Vagina (tissue), 2 donors: ENCODE measurements around the gene SLCO2B1. TPM values are rescaled to one million over a fixed set of nuclear protein-coding genes. Genes with fewer than 3 reads are reported as not detected.

Source experiments
- DNase-seq, 2 donors: peaks; one replicate each; pipeline ENCODE4 v3.0.0-alpha.2; 2017; ENCODE audit errors: extremely low spot score in 2 of 2
- H3K27ac ChIP-seq: fragments of 200-600 bp; sonication (generic); one replicate; pipeline ENCODE4 v1.5.1; 2019
- H3K27me3 ChIP-seq: fragments of 200-600 bp; sonication (generic); one replicate; pipeline ENCODE4 v1.5.1; 2019
- H3K36me3 ChIP-seq, 2 donors: fragments of 200-600 bp; sonication (generic); one replicate each; pipeline ENCODE4 v1.5.1; 2017 to 2019
- H3K4me1 ChIP-seq: fragments of 200-600 bp; sonication (generic); one replicate; pipeline ENCODE4 v1.5.1; 2019
- H3K4me3 ChIP-seq, 2 donors: fragments of 200-600 bp; sonication (generic); 1 replicate in 1 of 2; 2 replicates in 1 of 2; pipeline ENCODE4 v1.5.1; 2016 to 2019
- H3K9me3 ChIP-seq: fragments of 200-600 bp; sonication (generic); one replicate; pipeline ENCODE4 v1.5.1; 2019
- POLR2A ChIP-seq, 2 donors: fragments of 450-650 bp; IDR thresholded peaks; one replicate each; pipeline ENCODE4 v1.6.1; 2017; ENCODE audit warnings: antibody characterized with exemption in 2 of 2, mild to moderate bottlenecking in 2 of 2, moderate library complexity in 2 of 2
- POLR2AphosphoS5 ChIP-seq, 2 donors: sonication (generic); formaldehyde crosslinking; IDR thresholded peaks; one replicate each; pipeline ENCODE4 v1.9.0; 2017; ENCODE audit warnings: antibody characterized with exemption in 2 of 2, mild to moderate bottlenecking in 2 of 2, low read depth in 1 of 2; ENCODE audit not compliant: insufficient read depth in 1 of 2
- intact Hi-C: fragments of 100-400 bp; cut with DNase I; formaldehyde crosslinking; loops from one replicate; pipeline ENCODE4 v1.15.1; 2023
- total RNA-seq: library from RNA; depleted of rRNA; stranded (reverse); fragments of >200 nt; gene quantifications from one replicate; pipeline ENCODE4 v1.2.3, GENCODE V29; 2016
- TF ChIP-seq, protein P1 (sequence below), 3 experiments: fragments of 450-650 bp in 2 of 3; fragments of 200-600 bp in 1 of 3; sonication (generic) in 1 of 3; IDR thresholded peaks; one replicate each; pipeline ENCODE4 v1.5.1; 2017 to 2019; ENCODE audit warnings: antibody characterized with exemption in 3 of 3, mild to moderate bottlenecking in 2 of 3, moderate library complexity in 2 of 3

Gene SLCO2B1
- total RNA-seq, 1 donor from 2014 or later = 55.5 TPM

DNA sequence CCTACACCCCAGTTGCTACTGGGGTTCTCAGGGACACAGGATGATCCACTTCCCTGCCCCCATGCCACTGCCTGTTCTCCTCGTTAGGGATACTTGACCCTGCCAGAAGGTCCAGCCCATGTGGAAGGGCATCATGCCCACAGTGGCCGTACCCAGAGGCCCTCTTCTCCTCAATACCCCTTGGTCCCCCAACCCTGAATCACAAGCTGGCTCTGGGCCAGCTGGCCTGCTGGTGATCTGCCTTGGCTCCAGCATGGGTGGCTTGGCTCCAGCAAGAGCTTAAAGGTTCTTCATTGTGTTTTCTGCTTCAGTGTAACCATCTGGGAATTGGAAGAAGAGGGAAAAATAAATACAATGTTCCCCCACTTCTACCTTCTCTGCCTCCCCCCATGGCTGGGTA, 78.6 kb downstream of the SLCO2B1 start:
- H3K36me3 ChIP-seq = no peaks in the 10 kb centered on the region
- H3K9me3 ChIP-seq = no peaks in the 10 kb centered on the region
- TF ChIP-seq, protein P1, sequence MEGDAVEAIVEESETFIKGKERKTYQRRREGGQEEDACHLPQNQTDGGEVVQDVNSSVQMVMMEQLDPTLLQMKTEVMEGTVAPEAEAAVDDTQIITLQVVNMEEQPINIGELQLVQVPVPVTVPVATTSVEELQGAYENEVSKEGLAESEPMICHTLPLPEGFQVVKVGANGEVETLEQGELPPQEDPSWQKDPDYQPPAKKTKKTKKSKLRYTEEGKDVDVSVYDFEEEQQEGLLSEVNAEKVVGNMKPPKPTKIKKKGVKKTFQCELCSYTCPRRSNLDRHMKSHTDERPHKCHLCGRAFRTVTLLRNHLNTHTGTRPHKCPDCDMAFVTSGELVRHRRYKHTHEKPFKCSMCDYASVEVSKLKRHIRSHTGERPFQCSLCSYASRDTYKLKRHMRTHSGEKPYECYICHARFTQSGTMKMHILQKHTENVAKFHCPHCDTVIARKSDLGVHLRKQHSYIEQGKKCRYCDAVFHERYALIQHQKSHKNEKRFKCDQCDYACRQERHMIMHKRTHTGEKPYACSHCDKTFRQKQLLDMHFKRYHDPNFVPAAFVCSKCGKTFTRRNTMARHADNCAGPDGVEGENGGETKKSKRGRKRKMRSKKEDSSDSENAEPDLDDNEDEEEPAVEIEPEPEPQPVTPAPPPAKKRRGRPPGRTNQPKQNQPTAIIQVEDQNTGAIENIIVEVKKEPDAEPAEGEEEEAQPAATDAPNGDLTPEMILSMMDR (IDR thresholded peaks at IDR 0.05) = no peak
- intact Hi-C loops = no loop called here
- no peak overlapping the region for H3K4me3 ChIP-seq
- no peak for DNase-seq
- H3K27me3 ChIP-seq = no peaks in the 10 kb centered on the region
- H3K4me1 ChIP-seq = no peaks in the 10 kb centered on the region
- no peak overlapping the region for H3K27ac ChIP-seq

GRCh38 chr11:75230621-75231020, 79.7 kb downstream of the SLCO2B1 start:
- TF ChIP-seq POLR2AphosphoS5 (IDR thresholded peaks at IDR 0.05; ENCODE audit: insufficient read depth in 1 of 2, low read depth in 1 of 2) = no peak
- TF ChIP-seq POLR2A (IDR thresholded peaks at IDR 0.05) = no peak
- TF ChIP-seq, protein P1 (IDR thresholded peaks at IDR 0.05) = no peak
- intact Hi-C loops = no loop called here

DNA sequence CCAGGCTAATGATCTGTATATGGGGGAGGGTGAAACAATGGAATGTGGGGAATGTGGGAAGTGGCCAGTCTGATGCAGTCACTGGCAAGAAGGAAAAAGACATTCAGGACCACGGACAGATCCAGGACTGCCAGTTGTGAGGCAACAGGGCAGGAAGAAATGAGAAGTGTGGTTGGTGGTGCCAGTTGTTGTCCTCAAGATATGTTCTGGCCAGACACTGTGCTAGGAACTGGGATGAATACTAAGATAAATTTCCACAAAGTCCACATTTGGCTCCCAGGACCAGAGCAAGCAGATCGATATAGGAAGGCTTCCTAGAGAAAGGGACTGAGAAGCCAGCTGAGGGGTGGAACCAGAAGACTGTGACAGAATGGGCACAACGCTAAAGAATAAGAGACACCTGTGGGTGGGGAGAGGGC, 82.9 kb downstream of the SLCO2B1 start:
- H3K4me1 ChIP-seq = no peaks in the 10 kb centered on the region
- no peak for DNase-seq
- TF ChIP-seq, protein P1 (IDR thresholded peaks at IDR 0.05) = no peak
- TF ChIP-seq POLR2AphosphoS5 (IDR thresholded peaks at IDR 0.05; ENCODE audit: insufficient read depth in 1 of 2, low read depth in 1 of 2) = no peak
- TF ChIP-seq POLR2A (IDR thresholded peaks at IDR 0.05) = no peak

More at GRCh38 chr11:75230621-75231020, 79.7 kb downstream of the SLCO2B1 start:
- no peak overlapping the region for H3K4me3 ChIP-seq
- no peaks in the 10 kb centered on the region for H3K9me3 ChIP-seq
- DNase-seq = no peak
- H3K27me3 ChIP-seq = no peaks in the 10 kb centered on the region
- H3K4me1 ChIP-seq = no peaks in the 10 kb centered on the region
- no peaks in the 10 kb centered on the region for H3K36me3 ChIP-seq
- H3K27ac ChIP-seq = no peak overlapping the region

GRCh38 chr11:75236062-75236461, 85.2 kb downstream of the SLCO2B1 start:
- DNase-seq = no peak
- Histone ChIP-seq H3K27ac (no peak overlapping the region), H3K4me3 (no peak overlapping the region), H3K9me3 (no peaks in the 10 kb centered on the region), H3K27me3 (no peaks in the 10 kb centered on the region), H3K4me1 (peaks cover 5% of the 10 kb centered on the region), H3K36me3 (no peaks in the 10 kb centered on the region)
- TF ChIP-seq, protein P1 (IDR thresholded peaks at IDR 0.05) = no peak
- TF ChIP-seq POLR2AphosphoS5 (IDR thresholded peaks at IDR 0.05; ENCODE audit: insufficient read depth in 1 of 2, low read depth in 1 of 2) (no peak), POLR2A (IDR thresholded peaks at IDR 0.05) (no peak)
- intact Hi-C loops = no loop called here

More for the DNA sequence above, 82.9 kb downstream of the SLCO2B1 start:
- Histone ChIP-seq H3K36me3 (no peaks in the 10 kb centered on the region), H3K4me3 (no peak overlapping the region), H3K9me3 (no peaks in the 10 kb centered on the region), H3K27ac (no peak overlapping the region), H3K27me3 (no peaks in the 10 kb centered on the region)
- intact Hi-C loops = no loop called here

- Histone ChIP-seq H3K9me3 (no peaks in the 10 kb centered on the region), H3K36me3 (no peaks in the 10 kb centered on the region), H3K4me1 (peaks cover 5% of the 10 kb centered on the region), H3K27ac (no peak overlapping the region), H3K27me3 (no peaks in the 10 kb centered on the region), H3K4me3 (no peak overlapping the region)
- no peak for DNase-seq
- no peak for TF ChIP-seq POLR2A (IDR thresholded peaks at IDR 0.05)
- no peak for TF ChIP-seq POLR2AphosphoS5 (IDR thresholded peaks at IDR 0.05; ENCODE audit: insufficient read depth in 1 of 2, low read depth in 1 of 2)
- TF ChIP-seq, protein P1 (IDR thresholded peaks at IDR 0.05) = no peak
- intact Hi-C loops = no loop called here
These were observed 86.1 kb downstream of the SLCO2B1 start for GRCh38 chr11:75237050-75237449.
